Cortex of kidney (tissue), 1 donor: ENCODE data around the gene EML2.

Experiments
- DNase-seq: peaks from one replicate; lab custom pipeline; 2025; lab: John Stamatoyannopoulos, UW

The EML2 gene

GRCh38 chr19:45587873-45588272, 51.3 kb downstream of the EML2 start:
- no peak for DNase-seq

DNA sequence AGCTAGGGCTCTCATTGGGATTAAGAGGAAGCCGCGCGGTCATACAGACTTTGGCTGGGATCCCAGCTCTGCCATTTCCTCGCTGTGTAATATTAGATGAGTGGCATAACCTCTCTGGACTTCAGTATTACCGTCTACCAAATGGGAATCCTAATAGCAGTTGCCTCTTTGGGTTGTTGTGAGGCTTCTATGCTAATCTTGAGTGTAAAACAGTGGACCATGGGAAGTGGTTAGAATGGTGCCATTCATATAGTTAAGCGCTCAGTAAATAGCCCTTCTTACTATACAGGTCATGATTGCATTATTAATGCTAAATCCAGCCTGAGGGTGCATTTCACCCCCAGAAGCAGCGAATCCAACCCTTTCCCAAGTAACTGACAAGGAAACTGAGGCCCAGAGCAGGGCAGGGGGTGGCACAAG, 54.0 kb downstream of the EML2 start:
- DNase-seq: no peak

DNA sequence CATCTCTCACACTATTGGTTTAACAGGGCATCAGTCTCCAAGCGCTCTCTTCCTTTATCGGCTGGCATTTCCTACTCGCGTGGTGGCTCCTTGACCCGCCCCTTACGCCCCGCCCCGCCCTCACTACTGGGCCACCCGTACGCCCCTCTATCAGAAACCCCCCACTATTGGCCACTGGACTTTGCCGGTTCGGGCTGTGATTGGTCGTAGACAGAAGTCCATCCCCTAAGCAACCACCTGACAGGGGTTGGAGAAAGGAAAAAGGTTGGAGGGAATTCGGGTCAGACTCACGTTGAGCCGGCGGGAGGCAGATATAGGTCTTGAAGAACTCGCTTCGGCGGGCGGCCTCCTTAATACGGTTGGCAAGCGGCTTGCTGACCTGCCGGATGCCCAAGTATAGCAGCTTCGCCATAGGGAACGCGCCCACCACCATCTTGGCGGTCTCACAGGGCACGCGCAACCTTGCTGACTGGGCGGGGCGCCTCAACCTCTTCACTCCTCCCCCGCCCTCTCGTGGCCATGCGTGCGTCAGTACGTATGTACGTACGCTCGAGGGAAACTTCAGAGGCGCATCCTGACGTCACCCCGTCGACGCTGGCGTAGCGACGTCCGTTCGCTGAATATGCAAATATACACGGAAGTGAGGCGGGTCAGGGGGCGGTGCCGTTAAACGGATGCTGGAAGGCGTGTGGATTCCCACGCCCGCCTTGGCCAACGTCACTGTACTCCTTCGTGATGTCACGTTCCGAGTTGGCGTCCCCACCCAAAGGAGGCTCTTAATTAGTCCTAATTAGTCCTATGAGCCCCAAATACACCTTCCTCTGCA, 54.7 kb downstream of the EML2 start, which contains the start of gene OPA3:
Gene OPA3, minus strand, starts transcription at position 471 of the 826 bp plus-strand sequence. Its CDS starts 38 bp downstream, at position 433.
- DNase-seq: no peak

- DNase-seq: no peak
Measured at GRCh38 chr19:45581576-45581975, 57.6 kb downstream of the EML2 start.

- no peak for DNase-seq
Measured at GRCh38 chr19:45578861-45579260, 60.3 kb downstream of the EML2 start.

DNA sequence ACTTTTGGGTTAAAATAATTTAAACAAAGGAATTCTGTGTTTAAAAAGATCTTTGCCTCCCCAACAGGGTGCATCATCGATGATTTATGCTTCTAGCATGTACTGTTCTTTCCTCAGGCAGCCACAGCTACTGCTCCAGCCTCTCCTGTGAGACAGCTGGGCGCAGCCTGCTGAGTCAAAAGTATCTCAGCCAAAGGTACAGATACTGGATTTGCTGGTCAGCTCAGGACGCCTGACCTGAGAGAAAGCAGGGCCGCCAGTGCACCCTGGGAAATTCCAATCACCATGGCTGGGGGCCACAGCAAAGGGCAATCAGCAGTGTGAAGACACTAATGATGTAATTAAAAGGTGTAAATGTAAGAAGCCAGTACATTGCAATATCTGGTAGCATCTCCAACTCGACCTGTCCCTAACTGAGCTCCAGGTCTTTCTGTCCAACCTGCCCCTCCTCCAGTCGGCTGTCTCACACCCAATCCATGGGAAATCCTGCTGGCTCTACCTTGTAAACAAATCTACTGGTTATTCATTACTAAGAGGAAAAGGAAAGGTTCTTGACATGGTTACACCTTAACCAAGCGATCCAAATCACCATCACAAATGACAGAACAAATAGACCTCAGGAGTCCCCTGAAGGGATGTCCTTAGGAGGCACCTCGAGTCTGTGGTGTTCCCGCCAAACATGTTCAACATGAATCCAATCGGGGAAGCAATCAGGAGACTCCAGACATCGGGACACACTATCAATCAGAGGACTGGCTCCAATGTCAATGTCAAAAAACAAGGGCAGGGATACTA, 61.9 kb downstream of the EML2 start:
- no peak for DNase-seq

GRCh38 chr19:45576682-45577081, 62.5 kb downstream of the EML2 start:
- DNase-seq: no peak

DNA sequence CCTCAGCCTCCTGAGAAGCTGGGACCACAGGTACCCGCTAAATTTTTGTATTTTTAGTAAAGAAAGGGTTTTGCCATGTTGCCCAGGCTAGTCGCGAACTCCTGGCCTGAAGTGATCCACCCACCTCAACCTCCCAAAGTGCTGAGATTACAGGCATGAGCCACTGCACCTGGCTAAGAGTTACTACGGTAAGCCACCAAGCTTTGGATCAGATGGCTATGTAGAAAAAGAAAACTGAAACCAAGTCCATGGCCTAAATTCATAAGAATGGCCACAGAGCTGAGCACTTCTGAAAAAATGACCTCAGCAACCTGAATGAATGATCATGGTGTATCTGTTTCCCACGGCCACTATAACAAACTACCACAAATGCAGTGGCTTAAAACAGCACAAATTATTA, 64.0 kb downstream of the EML2 start:
- DNase-seq: no peak

DNA sequence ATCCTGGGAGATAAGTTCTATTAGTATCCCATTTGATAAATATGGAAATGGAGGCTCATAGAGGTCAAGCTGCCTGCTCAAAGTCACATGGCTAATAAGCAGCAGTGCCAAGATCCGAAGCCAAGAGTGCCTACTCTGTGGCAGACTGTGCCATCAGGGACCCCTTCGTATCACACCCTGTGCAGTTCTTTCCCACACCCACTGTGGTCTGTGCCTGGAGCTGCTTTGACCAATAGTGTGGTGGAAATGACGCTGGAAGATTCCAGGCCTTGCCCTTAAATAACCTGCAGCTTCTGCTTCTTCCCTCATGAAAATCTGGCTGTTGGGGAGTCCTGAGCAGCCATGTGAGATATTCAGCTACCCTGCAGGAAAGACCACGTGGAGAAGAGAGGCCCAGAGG, 64.7 kb downstream of the EML2 start:
- DNase-seq: no peak

DNA sequence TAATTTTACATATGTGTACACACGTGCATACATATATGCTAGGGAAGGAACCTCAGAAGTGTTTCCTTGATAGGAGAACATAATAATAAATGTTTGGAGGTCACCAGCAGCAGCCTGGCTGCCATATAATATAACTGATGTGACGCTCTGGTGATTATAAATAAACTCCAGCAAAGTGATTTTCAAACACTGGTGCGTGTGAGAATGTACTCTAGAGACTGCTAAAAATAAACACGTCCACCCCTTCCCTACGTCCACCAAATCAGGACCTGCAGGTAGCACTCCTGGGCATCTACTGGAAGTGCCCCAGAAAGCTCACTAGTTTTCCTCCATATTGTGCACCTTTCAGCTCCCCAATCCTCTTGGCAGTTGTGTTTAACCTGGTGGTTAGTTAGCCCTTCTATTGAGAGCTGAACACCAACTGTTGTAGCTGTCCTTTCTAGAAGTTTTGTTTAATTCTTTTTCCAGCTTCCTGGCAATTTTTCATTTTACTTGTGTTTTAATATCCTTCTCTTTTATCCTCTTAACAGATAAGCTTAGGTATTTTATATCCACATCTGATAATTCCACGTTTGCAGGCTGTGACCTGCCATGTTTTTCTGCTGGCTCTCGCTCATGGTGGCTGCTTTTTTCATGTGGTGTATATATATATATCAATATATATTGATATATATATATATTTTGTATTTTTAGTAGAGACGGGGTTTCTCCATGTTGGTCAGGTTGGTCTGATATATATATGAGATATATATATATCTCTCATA, 67.6 kb downstream of the EML2 start:
- no peak for DNase-seq

- no peak for DNase-seq
Measured at GRCh38 chr19:45569619-45570421, 69.4 kb downstream of the EML2 start.

GRCh38 chr19:45568732-45569131, 70.5 kb downstream of the EML2 start:
- no peak for DNase-seq

GRCh38 chr19:45567609-45568008, 71.6 kb downstream of the EML2 start:
- DNase-seq: no peak

DNA sequence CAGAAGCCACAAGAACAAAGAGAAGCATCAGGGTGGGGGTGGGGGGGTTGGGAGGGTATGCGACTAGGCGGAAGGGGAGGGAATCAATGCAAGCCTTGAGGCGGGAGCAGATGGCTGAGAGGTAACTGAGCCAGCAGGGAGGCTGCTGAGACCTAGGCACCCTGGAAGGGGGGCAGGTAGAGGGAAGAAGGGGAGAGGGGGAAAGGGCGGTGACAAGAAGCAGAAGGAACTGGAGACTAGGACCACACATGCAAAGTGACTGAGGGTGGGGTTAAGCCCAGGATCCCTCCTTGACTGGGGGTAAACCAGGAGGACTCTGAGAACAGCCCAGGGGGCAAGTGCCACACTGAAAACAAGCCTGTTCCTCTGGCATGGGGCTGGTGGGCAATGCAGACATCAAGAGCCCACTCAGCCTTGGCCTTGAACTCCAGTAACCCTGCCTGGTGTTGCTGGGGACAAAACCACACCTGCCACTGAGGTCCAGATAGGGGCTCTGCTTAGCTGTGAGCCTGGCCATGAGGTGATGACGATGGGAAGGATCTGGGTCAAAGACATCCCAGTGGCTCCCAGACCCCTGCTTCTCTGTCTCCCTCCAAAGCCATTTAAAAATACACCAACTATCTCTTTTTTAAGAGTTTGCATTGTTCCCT, 74.9 kb downstream of the EML2 start:
- no peak for DNase-seq

DNA sequence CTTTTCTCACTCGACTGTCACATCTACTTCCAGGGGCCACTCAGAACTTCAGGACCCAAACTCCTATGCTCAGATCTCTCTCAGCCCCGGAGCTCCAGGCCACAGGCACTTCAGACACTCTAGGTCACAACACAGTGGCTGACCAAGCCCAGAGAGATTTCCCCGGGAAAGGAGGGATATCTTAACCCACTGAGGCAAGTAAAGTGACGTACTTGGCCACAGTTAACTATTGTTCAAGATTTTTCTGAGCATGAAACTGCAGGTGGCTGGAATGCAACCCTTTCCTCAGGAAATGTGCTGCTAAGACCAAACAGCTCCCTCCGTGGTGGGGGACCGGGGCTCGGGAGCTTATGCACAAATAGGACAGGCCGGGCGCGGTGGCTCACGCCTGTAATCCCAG, 78.5 kb downstream of the EML2 start:
- no peak for DNase-seq

GRCh38 chr19:45560038-45560437, 79.2 kb downstream of the EML2 start:
- no peak for DNase-seq
